Stimulated activated CD4-positive, alpha-beta T cell treated with anti-CD3 and anti-CD28 coated beads, TNF-alpha, amount 100 ng/mL, for 1 hour (primary cell): ENCODE data around the gene ST6GALNAC5.

Experiments
- DNase-seq, 3 donors: peaks; one replicate each; pipeline ENCODE4 v3.0.0-alpha.2; 2020; ENCODE audit warnings: low read depth in 3 of 3, low spot score in 1 of 3

Gene ST6GALNAC5

DNA sequence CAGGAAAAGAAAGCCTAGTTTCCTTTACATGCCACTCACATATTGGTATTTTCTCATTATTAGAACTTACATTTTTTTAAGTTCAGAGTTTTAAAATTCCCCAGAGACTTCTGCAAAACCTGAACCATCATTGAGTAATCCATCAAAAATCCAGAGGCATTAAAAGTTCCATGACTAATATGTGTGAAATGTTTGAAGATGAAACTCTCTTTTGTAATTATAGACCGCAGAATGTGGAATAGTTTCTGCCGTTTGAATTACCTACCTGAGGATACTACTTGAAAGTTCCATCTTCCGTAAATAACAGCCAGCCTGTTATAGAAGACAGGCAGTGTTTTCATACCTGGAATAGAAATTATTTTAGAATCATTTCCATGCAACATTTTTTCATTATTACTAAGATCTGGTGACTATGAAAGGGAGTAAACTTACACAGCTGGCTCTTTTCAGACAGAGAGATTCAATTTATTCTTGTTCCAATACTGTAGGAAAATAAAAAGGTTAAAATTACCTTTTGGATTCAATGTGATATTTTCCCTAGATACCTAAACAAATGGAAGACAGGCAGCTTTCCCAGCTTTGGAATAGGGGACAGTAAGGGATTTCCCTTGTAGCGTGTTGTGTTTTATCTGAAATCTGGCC, 131.4 kb downstream of the ST6GALNAC5 start:
- no peak for DNase-seq

DNA sequence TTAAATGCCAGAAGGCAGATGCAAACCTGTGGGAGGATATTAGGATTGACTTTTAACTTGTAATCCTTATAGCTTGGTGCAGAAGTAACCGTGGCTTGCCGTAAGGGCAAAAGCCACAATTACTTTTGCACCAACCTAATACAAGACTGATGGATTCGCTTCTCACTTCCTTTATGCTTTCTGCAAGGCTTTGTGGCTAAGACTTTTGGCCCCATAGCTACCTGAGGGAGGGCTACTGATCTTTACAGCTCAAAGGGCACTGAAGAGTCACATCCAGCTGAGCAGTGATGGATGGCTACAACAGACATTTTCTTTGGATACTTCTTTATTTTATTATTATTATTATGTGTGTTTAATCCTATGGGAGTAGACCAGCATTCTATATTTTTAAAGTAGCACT, 140.4 kb downstream of the ST6GALNAC5 start:
- no peak for DNase-seq

DNA sequence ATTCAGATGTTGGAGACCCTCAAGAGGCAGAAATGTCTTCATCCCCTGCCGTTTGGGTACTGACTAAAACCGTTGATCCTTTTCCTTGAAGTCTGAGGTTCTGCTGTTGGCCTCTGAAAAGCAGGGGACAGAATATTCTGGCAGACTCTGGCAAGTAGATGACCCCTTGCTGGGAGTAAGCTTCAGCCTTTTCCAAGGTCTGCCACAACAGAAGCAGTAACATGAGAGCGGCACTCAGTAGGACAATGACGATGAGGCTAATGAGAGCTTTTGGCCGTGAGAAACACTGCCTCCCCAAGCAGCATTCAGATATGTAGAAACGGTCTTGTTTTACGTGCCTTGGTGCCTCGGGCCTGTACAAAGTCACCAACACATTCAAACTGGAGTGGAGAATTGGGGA, 143.7 kb downstream of the ST6GALNAC5 start:
- DNase-seq: no peak

DNA sequence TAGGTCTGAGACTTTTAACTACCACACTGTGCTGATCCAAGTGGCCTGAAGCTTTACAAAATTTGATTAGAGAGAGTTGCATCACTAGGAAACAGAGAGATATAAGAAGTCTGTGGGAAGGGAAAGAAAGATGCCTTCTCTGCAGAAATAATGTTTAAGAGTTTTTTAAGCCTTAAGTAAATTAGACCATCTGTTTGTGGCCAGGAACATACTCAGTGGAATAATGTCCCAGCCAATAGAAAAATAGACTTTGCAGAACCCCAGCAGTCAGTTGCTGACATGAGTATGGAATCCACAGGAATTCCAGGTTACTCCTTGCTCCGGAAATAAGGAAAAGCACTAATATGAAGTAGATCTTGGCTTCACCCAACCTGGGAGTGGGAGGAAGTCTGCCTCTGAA, 144.8 kb downstream of the ST6GALNAC5 start:
- no peak for DNase-seq

GRCh38 chr1:77014073-77014788, 147.0 kb downstream of the ST6GALNAC5 start:
- no peak for DNase-seq

DNA sequence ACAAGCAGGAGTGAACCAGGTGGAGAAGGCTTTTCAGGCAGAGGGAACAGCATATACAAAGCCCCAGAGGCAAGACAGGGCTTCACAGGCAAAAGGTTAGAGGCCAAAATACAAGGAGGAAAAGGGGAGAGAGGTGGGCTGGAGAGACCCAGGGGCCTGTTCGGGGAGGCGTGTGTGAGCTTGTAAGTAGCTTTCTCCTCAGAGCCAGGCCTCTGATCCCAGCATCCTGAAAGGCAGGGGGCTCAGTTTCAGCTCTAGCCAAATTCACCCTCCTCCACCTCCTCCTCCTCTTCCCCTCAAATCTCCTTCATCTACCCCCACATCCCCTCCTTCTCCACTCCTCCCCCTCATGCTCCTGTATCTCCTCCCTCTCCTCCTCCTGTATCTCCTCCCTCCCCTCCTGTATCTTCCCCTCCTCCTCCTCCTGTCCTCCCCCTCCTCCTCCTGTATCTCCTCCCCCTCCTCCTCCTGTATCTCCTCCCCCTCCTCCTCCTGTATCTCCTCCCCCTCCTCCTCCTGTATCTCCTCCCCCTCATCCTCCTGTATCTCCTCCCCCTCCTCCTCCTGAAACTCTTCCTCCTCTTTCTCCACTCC, 148.6 kb downstream of the ST6GALNAC5 start:
- no peak for DNase-seq

GRCh38 chr1:77016386-77016985, 149.2 kb downstream of the ST6GALNAC5 start:
- no peak for DNase-seq

DNA sequence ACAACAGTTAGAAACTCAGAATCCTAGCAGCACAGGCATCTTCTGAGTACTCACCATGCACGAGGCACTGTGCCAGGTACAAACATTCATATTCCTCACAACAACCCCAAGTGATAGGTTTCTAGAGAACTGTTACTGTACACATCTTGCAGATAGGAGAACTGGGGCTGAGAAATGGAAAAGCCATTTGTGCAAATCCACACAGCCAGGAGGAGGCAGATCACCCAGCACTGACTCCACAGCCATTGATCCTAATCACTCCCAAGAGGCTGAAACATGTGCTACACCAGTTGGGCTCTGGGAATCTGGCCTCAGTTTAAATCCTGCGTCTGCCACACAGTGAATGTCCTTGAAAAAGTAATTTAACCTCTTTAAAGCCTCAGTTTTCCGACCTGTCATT, 151.0 kb downstream of the ST6GALNAC5 start:
- no peak for DNase-seq

DNA sequence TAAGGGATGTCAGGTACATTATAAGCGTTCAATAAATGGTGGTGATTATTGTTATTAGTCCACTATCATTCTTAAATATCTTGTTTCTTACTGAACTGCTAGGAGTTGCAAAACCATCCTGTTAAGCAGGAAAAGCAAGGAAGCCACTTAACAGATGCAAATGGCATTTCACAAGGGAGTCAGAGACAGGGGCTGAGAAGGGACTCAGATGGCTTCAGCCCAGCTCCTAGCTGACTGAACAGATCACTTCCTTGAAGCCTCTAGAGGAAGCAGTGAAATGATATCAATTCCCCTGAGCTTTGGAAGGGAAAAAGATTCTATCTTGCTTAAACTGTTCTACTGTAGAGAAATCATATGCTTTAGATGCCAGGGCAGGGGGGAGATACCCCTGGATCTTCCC, 151.5 kb downstream of the ST6GALNAC5 start:
- DNase-seq: no peak

DNA sequence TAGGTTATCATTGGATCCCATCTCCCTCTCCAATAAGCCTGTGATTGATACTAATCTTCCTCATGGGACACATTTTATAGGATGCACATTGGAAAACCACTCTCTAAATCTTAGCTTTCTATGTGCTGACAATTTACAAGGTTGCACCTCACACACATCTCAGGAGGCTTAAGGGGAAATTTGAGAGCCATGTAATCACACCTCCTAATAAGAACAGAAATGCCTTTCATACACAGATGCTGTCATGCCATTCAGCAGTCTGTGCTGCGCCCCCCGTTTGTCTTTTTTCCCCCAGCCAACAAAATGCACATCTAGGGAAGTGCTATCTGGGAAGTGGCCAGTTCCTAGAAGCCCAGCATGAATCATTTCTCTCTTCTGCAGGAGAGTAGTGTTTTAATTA, 154.5 kb downstream of the ST6GALNAC5 start:
- no peak for DNase-seq

GRCh38 chr1:77024500-77024899, 157.2 kb downstream of the ST6GALNAC5 start:
- no peak for DNase-seq

GRCh38 chr1:77025599-77025998, 158.3 kb downstream of the ST6GALNAC5 start:
- no peak for DNase-seq

DNA sequence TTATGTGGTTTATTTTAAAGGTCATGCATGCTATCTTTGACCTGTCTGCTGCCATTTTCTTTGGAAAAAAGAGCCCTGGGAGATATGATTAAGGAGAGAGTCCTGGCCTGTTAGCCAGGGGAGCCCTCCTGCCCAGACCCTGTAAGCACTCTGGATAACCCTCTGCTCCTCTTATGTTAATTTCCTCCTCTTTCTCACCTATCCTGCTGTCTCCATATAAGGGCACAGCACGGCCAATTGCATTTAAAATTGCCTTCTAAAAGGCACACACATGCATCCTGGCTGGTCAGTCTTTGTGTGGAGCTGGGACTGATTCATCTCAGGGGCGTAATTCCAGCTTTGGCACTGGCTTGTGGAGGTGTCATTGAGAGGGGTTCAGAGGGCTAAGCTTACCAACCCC, 158.9 kb downstream of the ST6GALNAC5 start:
- DNase-seq: no peak

GRCh38 chr1:77026640-77027039, 159.4 kb downstream of the ST6GALNAC5 start:
- DNase-seq: no peak

DNA sequence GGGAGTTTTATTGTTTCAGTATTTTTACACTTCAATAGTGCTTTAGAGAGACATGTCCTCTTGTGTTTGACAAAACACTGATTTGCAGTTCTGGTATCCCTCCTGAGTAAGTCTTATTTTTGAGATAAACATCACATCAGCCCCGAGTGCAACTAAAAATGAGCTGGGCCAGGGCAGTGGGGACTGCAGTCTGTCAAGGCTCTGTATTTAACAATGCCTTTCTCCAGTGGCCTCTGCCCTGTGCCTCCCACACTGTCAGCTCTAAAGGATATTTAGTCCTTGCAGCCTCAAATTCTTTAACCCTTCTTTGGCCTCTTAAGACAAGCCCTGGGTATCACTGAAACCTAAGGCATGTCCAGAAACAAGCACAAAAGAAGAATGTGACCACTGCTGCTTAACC, 160.6 kb downstream of the ST6GALNAC5 start:
- DNase-seq: no peak

DNA sequence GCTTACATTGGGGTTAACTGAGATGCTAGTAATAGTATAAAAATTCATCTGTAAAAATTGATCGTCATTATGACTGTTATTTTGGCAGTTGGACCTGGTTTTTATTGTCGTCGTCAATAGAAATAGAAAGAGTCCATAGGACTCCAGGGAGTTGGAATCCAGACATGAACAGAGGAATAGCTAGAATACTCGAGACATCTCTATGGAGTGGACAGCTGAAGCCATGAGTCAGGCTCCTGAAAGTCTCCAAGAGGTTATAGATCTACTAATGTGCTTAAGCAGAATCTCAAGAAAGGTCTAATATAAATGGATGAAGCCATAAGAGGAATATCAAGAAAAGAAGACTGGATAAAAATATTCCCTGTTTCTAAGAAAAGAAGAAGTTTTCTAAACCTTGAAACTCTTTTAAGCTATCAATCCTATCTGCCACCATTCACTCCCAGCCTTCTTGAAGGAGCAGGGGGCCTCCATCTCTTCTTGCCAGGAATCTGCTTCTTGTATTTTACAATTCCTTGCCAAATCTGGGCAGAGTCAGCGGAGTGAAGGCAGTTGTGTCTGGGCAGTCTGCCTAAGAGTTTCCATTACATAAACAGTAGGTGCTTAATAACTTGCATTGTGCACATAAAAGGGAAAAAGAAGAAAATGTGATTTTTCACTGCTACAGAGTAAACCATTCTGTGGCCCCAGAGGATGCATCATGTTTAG, 163.3 kb downstream of the ST6GALNAC5 start:
- no peak for DNase-seq

- no peak for DNase-seq
Measured at GRCh38 chr1:77031106-77031662, 163.9 kb downstream of the ST6GALNAC5 start.

- DNase-seq: no peak
Measured at GRCh38 chr1:77036560-77036959, 169.3 kb downstream of the ST6GALNAC5 start.

DNA sequence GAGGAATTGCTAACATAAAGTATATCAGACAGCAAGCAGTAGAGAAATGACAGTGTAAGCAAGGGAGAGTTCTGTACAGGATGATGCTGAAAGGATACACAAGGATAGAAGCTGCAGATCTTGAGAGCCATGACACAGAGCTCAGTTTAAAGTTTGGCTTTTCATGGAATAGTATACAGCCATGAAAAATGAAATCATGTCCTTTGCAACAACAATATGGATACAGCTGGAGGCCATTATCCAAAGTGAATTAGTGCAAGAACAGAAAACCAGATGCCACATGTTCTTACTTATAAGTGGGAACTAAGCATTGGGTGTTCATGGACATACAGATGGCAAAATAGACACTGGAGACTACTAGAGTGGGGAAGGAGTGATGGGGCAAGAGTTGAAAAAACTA, 169.8 kb downstream of the ST6GALNAC5 start:
- no peak for DNase-seq

DNA sequence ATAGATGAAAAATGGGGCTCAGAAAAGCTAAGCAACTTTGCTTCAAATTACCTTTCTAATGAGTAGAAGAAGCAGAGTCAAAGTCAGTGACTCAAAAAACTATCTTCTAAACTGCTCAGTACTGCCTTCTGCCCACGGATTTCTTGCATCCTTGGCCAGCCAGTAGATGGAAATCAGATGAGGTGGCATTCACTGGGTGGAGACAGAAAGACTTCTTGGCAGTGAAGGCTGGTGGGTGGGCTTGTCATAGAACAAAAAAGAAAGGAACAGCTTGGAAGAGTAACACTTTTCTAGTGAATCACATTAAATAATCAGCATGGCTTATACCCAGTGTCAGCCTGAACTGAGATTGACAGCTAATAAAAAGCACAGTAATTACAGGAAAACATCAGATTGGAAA, 170.7 kb downstream of the ST6GALNAC5 start:
- no peak for DNase-seq

GRCh38 chr1:77039111-77039510, 171.8 kb downstream of the ST6GALNAC5 start:
- no peak for DNase-seq
